Activated CD8-positive, alpha-beta T cell treated with anti-CD3 and anti-CD28 coated beads for 36 hours (primary cell): ENCODE measurements around the gene HSBP1L1. TPM values are rescaled to one million over a fixed set of nuclear protein-coding genes. Genes with fewer than 3 reads are reported as not detected.

ENCODE experiments used
- ATAC-seq: fragments of 200-7000 bp; cut with Tn5 transposase; one replicate; pipeline ENCODE4 v1.10.0; 2021; ENCODE audit warnings: mild to moderate bottlenecking, moderate library complexity
- CTCF ChIA-PET: fragments of 350-600 bp; sonication (Branson Sonifier 250); formaldehyde crosslinking; loops from one replicate; lab custom pipeline; 2021; ENCODE audit warnings: antibody characterized with exemption; lab: Charles Lee
- POLR2A ChIA-PET: fragments of 350-600 bp; sonication (Branson Sonifier 250); formaldehyde crosslinking; loops from one replicate; lab custom pipeline; 2021; ENCODE audit warnings: antibody characterized with exemption; lab: Charles Lee
- DNase-seq: peaks from one replicate; pipeline ENCODE4 v3.0.0-alpha.2; 2020
- H3K27ac Mint-ChIP-seq: one replicate; pipeline ENCODE4 v1.8.0; 2021; ENCODE audit warnings: mild to moderate bottlenecking, mixed read lengths
- H3K27me3 Mint-ChIP-seq: one replicate; pipeline ENCODE4 v1.8.0; 2021; ENCODE audit warnings: mixed read lengths
- H3K36me3 Mint-ChIP-seq: one replicate; pipeline ENCODE4 v1.8.0; 2021; ENCODE audit warnings: low read depth, mixed read lengths
- H3K4me1 Mint-ChIP-seq: one replicate; pipeline ENCODE4 v1.8.0; 2021; ENCODE audit warnings: low read depth, mixed read lengths
- H3K4me3 Mint-ChIP-seq: one replicate; pipeline ENCODE4 v1.8.0; 2021; ENCODE audit warnings: mild to moderate bottlenecking, moderate library complexity, mixed read lengths
- H3K9me3 Mint-ChIP-seq: one replicate; pipeline ENCODE4 v1.8.0; 2021; ENCODE audit warnings: mixed read lengths
- CTCF ChIP-seq: fragments of 200-600 bp; IDR thresholded peaks from one replicate; pipeline ENCODE4 v1.8.0; 2022; ENCODE audit warnings: antibody characterized with exemption, mild to moderate bottlenecking
- intact Hi-C: fragments of 100-400 bp; cut with micrococcal nuclease; formaldehyde crosslinking; loops from one replicate; pipeline ENCODE4 v1.10.0; 2022
- total RNA-seq, 2 experiments: library from RNA; stranded (reverse); gene quantifications; one replicate each; pipeline ENCODE4 v1.2.3, GENCODE V29; 2021

Gene HSBP1L1
- total RNA-seq, 2 experiments from 2014 or later, result 5.1 TPM

GRCh38 chr18:80000877-80001276 lies 36.4 kb downstream of the HSBP1L1 start:
- TF ChIP-seq CTCF, result no peak
- Mint-ChIP-seq H3K36me3 (peaks cover 7% of the 10 kb centered on the region), H3K27ac (no peak overlapping the region), H3K27me3 (no peaks in the 10 kb centered on the region), H3K9me3 (peaks cover 10% of the 10 kb centered on the region), H3K4me3 (no peak overlapping the region), H3K4me1 (peaks cover 3% of the 10 kb centered on the region)
- intact Hi-C loops, result no loop called here
- no peak for DNase-seq
- ATAC-seq, result no peak
- ChIA-PET CTCF (no interaction called here), POLR2A (no interaction called here)

GRCh38 chr18:80002468-80002867 lies 38.0 kb downstream of the HSBP1L1 start:
- ATAC-seq, result no peak
- no peak overlapping the region for H3K27ac Mint-ChIP-seq

GRCh38 chr18:80004600-80005342 lies 40.3 kb downstream of the HSBP1L1 start:
- ChIA-PET POLR2A (no interaction called here), CTCF (no interaction called here)
- intact Hi-C loops, result no loop called here
- H3K4me3 Mint-ChIP-seq, result no peak overlapping the region
- peaks cover 12% of the 10 kb centered on the region for H3K9me3 Mint-ChIP-seq
- no peaks in the 10 kb centered on the region for H3K27me3 Mint-ChIP-seq
- no peak for DNase-seq
- H3K4me1 Mint-ChIP-seq, result peaks cover 1% of the 10 kb centered on the region
- TF ChIP-seq CTCF, result no peak
- H3K36me3 Mint-ChIP-seq, result peaks cover 13% of the 10 kb centered on the region
- ATAC-seq, result no peak
- no peak overlapping the region for H3K27ac Mint-ChIP-seq

More at GRCh38 chr18:80002468-80002867, 38.0 kb downstream of the HSBP1L1 start:
- ChIA-PET POLR2A (no interaction called here), CTCF (interaction anchor here (0.8 kb wide), 1 partner anchor 151 kb away, joined by 3 read pairs; no protein-coding TSS in a partner anchor)
- H3K4me3 Mint-ChIP-seq, result no peak overlapping the region
- H3K9me3 Mint-ChIP-seq, result peaks cover 12% of the 10 kb centered on the region
- H3K4me1 Mint-ChIP-seq, result peaks cover 3% of the 10 kb centered on the region
- intact Hi-C loops, result no loop called here
- H3K36me3 Mint-ChIP-seq, result peaks cover 7% of the 10 kb centered on the region
- DNase-seq, result no peak
- no peak for TF ChIP-seq CTCF
- H3K27me3 Mint-ChIP-seq, result no peaks in the 10 kb centered on the region

- Mint-ChIP-seq H3K27ac (no peak overlapping the region), H3K4me1 (no peaks in the 10 kb centered on the region), H3K27me3 (no peaks in the 10 kb centered on the region), H3K36me3 (peaks cover 15% of the 10 kb centered on the region), H3K9me3 (peaks cover 11% of the 10 kb centered on the region), H3K4me3 (no peak overlapping the region)
- intact Hi-C loops, result no loop called here
- DNase-seq (no peak), ATAC-seq (no peak)
- CTCF ChIA-PET, result no interaction called here
- POLR2A ChIA-PET, result no interaction called here
- TF ChIP-seq CTCF, result no peak
Observed at GRCh38 chr18:80006724-80007123, 42.3 kb downstream of the HSBP1L1 start.

- ATAC-seq, result no peak
- Mint-ChIP-seq H3K27ac (no peak overlapping the region), H3K36me3 (peaks cover 24% of the 10 kb centered on the region), H3K4me3 (no peak overlapping the region), H3K9me3 (peaks cover 17% of the 10 kb centered on the region), H3K4me1 (no peaks in the 10 kb centered on the region), H3K27me3 (no peaks in the 10 kb centered on the region)
- intact Hi-C loops, result no loop called here
- no peak for TF ChIP-seq CTCF
- ChIA-PET CTCF (no interaction called here), POLR2A (no interaction called here)
- DNase-seq, result no peak
Observed at GRCh38 chr18:80009661-80010550, 45.5 kb downstream of the HSBP1L1 start.
